Measurements from ENCODE around the gene DACH2.

DACH2 gene

DNA sequence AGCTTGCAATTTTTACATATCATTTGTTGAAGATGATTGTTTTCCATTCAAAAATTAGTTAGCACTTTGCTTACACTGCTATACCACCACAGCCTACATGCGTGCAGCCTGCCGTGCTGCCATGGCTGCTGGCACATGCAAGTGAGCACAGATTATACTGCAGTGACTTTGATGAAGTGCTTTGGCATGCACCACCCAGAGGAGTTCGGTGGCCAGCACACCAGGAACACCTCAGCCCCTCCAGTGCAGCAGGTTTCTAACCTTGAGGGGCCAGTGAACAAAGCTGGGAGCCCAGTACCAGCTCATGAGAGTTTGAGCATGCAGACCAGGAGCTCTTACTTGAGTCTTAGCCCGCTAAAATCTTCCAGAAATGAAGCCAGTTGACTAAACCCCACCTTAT is 431.5 kb downstream of the DACH2 start:
- no peaks in the 10 kb centered on the region for H3K79me2 ChIP-seq (ENCODE audit: insufficient read depth, low read length)
- no peaks in the 10 kb centered on the region for H3F3A ChIP-seq (ENCODE audit: insufficient read depth, low read length)
- H3K27ac ChIP-seq (ENCODE audit: low read depth, low read length, poor library complexity, severe bottlenecking): no peak overlapping the region
- H2AFZ ChIP-seq (ENCODE audit: low read length): no peak overlapping the region
- H3K4me2 ChIP-seq (ENCODE audit: low read length): no peak overlapping the region
- H3K36me3 ChIP-seq (ENCODE audit: insufficient read depth, low read length): no peaks in the 10 kb centered on the region
- no peak overlapping the region for H3K4me3 ChIP-seq (ENCODE audit: low read depth, low read length, poor library complexity, severe bottlenecking)
- no peaks in the 10 kb centered on the region for H3K27me3 ChIP-seq (ENCODE audit: insufficient read depth, low read length)
- H3K9ac ChIP-seq (ENCODE audit: low read length): no peak overlapping the region
- no peaks in the 10 kb centered on the region for H3K4me1 ChIP-seq (ENCODE audit: insufficient read depth, low read length, severe bottlenecking)
- no peaks in the 10 kb centered on the region for H3K9me2 ChIP-seq (ENCODE audit: low read depth, low read length)
- no peaks in the 10 kb centered on the region for H3K9me3 ChIP-seq (ENCODE audit: low read length)
- no peaks in the 10 kb centered on the region for H4K20me1 ChIP-seq (ENCODE audit: insufficient read depth, low read length)
- TF ChIP-seq, protein P1, sequence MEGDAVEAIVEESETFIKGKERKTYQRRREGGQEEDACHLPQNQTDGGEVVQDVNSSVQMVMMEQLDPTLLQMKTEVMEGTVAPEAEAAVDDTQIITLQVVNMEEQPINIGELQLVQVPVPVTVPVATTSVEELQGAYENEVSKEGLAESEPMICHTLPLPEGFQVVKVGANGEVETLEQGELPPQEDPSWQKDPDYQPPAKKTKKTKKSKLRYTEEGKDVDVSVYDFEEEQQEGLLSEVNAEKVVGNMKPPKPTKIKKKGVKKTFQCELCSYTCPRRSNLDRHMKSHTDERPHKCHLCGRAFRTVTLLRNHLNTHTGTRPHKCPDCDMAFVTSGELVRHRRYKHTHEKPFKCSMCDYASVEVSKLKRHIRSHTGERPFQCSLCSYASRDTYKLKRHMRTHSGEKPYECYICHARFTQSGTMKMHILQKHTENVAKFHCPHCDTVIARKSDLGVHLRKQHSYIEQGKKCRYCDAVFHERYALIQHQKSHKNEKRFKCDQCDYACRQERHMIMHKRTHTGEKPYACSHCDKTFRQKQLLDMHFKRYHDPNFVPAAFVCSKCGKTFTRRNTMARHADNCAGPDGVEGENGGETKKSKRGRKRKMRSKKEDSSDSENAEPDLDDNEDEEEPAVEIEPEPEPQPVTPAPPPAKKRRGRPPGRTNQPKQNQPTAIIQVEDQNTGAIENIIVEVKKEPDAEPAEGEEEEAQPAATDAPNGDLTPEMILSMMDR (IDR thresholded peaks at IDR 0.05; ENCODE audit: low read length): no peak
- TF ChIP-seq EZH2 (IDR thresholded peaks at IDR 0.05; ENCODE audit: borderline replicate concordance, low read length): no peak

GRCh38 chrX:86604607-86605006 is 456.4 kb downstream of the DACH2 start:
- no peaks in the 10 kb centered on the region for H3K79me2 ChIP-seq (ENCODE audit: insufficient read depth, low read length)
- H3K9me2 ChIP-seq (ENCODE audit: low read depth, low read length): no peaks in the 10 kb centered on the region
- TF ChIP-seq, protein P1 (IDR thresholded peaks at IDR 0.05; ENCODE audit: low read length): no peak
- TF ChIP-seq EZH2 (IDR thresholded peaks at IDR 0.05; ENCODE audit: borderline replicate concordance, low read length): no peak
- H2AFZ ChIP-seq (ENCODE audit: low read length): no peak overlapping the region
- H3K4me2 ChIP-seq (ENCODE audit: low read length): no peak overlapping the region
- H3F3A ChIP-seq (ENCODE audit: insufficient read depth, low read length): no peaks in the 10 kb centered on the region
- no peaks in the 10 kb centered on the region for H3K27me3 ChIP-seq (ENCODE audit: insufficient read depth, low read length)
- no peaks in the 10 kb centered on the region for H3K4me1 ChIP-seq (ENCODE audit: insufficient read depth, low read length, severe bottlenecking)
- H3K9me3 ChIP-seq (ENCODE audit: low read length): no peaks in the 10 kb centered on the region
- H3K27ac ChIP-seq (ENCODE audit: low read depth, low read length, poor library complexity, severe bottlenecking): no peak overlapping the region
- H4K20me1 ChIP-seq (ENCODE audit: insufficient read depth, low read length): no peaks in the 10 kb centered on the region
- H3K4me3 ChIP-seq (ENCODE audit: low read depth, low read length, poor library complexity, severe bottlenecking): no peak overlapping the region
- no peak overlapping the region for H3K9ac ChIP-seq (ENCODE audit: low read length)
- H3K36me3 ChIP-seq (ENCODE audit: insufficient read depth, low read length): no peaks in the 10 kb centered on the region

DNA sequence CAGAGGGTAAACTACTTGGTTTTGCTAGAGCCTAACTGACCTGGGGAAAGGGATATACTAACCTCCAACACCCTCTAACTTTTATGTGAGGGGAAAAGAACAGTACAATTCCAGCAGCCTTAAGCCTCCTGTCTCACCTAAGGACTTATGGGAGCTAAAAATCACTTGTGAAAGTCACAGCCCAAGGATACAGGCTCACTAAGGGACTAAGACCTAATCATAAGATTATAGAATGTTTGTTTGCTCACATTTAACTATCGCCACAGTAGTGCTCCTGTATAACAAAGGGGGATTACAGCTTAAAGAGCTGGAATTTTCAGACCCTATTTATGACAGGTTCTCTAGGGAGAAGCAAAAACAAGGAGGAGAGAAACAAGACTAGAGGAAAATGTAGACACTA is 548.7 kb downstream of the DACH2 start:
- Histone ChIP-seq H3K4me2 (ENCODE audit: low read length) (no peak overlapping the region), H3K9me3 (ENCODE audit: low read length) (no peaks in the 10 kb centered on the region), H3K27me3 (ENCODE audit: insufficient read depth, low read length) (no peaks in the 10 kb centered on the region), H4K20me1 (ENCODE audit: insufficient read depth, low read length) (no peaks in the 10 kb centered on the region), H3K9ac (ENCODE audit: low read length) (no peak overlapping the region), H3K4me1 (ENCODE audit: insufficient read depth, low read length, severe bottlenecking) (no peaks in the 10 kb centered on the region), H3K79me2 (ENCODE audit: insufficient read depth, low read length) (no peaks in the 10 kb centered on the region), H3K36me3 (ENCODE audit: insufficient read depth, low read length) (no peaks in the 10 kb centered on the region), H3K4me3 (ENCODE audit: low read depth, low read length, poor library complexity, severe bottlenecking) (no peak overlapping the region), H2AFZ (ENCODE audit: low read length) (no peak overlapping the region), H3K27ac (ENCODE audit: low read depth, low read length, poor library complexity, severe bottlenecking) (no peak overlapping the region), H3F3A (ENCODE audit: insufficient read depth, low read length) (no peaks in the 10 kb centered on the region), H3K9me2 (ENCODE audit: low read depth, low read length) (no peaks in the 10 kb centered on the region)
- TF ChIP-seq, protein P1 (IDR thresholded peaks at IDR 0.05; ENCODE audit: low read length): no peak
- no peak for TF ChIP-seq EZH2 (IDR thresholded peaks at IDR 0.05; ENCODE audit: borderline replicate concordance, low read length)

Data from OCI-LY1 (cell line).